ENCODE results near the gene GOLM1.
"Not testable (repeated sequence)": the region's sequence is repeated elsewhere in the genome, so short reads cannot be mapped to it uniquely, and the experiment has no call there.

The GOLM1 gene

GRCh38 chr9:86082870-86083269 lies 16.5 kb downstream of the GOLM1 start:
- FAIRE-seq: no peak

GRCh38 chr9:86079865-86080469 lies 19.4 kb downstream of the GOLM1 start:
- FAIRE-seq: no peak

GRCh38 chr9:86079421-86079831 lies 19.9 kb downstream of the GOLM1 start:
- FAIRE-seq: no peak

DNA sequence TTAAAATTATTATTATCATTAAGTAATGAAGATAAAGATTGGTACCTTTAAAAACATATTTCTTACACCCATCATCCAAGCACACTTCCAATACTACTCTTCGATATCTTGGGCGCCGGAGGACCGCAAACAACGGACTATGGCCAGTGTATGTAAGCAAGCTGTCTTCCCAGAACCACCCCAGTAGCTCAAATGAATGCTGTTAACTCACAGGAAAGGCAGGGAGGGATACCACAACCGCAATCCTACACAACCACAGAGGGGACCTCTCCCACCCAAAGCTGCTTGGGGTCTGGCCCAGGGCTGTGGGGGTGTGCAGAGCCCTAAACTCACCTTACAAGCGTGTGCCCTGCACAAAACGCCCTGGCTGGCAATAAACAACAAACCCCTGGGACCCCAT lies 20.6 kb downstream of the GOLM1 start:
- FAIRE-seq: no peak

DNA sequence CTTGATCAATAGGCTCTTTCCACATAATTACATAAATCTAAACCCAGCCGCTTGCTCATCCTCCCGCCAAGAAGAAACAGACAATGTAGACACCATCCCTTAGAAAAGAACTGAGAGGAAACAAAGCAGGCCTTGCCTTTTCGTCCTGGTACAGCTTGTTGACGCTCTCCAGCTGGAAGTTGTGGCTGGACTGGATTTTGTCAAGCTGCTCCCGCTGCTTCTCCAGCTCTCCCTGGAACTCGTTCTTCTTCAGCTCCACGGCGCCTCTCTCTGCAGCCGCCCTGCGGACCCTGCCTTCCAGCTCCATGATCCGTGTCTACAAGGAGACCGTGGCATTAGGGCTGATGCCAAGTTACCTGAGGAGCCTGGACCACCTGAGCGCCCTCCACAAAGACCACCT lies 22.1 kb downstream of the GOLM1 start:
- FAIRE-seq: no peak

DNA sequence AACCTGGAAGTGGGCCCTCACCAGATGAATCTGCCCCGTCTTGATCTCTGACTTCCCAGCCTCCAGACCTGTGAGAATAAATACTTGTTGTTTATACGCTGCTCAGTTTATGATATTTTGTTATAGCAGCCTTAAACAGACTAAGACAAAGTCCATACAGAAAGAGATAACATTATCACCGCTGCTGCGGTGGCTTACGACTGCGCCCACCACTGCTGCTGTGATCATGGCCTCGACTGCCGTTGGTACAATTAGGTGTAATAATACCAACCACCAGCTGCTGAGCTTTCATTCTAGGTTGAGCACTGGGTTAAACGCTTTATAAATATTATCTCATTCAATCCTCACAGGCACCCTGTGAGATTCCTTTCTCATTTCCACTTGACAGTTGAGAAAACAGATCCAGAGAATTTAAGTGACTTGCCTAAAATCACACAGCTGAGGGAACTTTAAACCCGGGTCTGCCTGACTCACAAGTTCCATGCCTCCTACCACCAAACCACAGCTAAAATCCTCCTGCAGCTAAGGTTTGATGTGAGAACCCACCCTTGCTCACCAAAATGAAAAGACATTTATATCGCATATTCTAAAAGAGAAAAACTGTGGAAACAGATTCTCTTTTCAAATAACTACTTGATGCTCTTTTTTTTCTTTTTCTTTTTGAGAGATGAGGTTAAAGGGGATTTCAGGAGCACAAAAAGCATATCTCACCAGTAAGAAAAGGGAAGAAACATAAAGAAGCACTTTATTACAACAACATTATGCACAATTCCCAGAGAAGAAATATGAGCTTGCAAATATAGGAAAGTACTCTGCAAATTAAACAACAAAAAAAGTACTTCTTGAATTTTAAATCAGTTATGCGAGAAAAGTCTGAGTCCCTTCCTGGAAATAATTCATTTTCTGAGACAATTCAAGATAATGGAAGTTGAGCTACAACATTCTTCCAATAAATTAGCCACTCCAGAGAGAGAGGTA lies 23.9 kb downstream of the GOLM1 start:
- no peak for FAIRE-seq

GRCh38 chr9:86073839-86074238 lies 25.5 kb downstream of the GOLM1 start:
- FAIRE-seq: no peak

- FAIRE-seq: no peak
Observed at GRCh38 chr9:86072394-86072877, 26.9 kb downstream of the GOLM1 start.

DNA sequence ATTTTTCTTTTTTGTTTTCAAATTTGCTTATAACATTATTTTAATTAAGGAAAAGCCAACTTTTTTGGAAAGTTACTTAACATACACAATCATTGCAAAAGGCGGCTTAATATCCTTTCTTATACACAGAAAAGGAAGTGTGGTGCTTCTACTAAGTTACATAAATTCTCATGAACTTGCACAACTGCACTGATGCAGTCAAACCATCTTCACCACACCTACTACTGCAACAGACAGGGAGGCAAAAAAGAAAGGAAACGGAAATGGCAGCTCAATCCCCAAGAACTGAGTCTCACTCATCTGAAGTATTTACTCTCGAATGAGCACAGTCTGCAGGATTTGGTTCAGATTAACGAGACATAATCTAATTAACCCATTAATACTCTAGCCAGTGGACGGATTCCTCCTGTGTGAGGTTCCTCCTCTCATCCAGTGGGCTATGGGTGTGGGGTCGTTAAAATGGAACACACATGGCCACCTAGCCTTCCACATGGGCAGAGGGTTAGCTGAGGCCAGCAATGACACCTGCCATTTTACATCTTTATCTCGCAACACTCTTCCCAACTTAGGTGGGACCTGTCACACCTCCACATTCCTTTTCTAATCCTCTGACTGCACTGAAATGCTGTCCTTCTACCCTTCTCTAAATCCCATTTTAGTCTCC lies 30.0 kb downstream of the GOLM1 start:
- no peak for FAIRE-seq

DNA sequence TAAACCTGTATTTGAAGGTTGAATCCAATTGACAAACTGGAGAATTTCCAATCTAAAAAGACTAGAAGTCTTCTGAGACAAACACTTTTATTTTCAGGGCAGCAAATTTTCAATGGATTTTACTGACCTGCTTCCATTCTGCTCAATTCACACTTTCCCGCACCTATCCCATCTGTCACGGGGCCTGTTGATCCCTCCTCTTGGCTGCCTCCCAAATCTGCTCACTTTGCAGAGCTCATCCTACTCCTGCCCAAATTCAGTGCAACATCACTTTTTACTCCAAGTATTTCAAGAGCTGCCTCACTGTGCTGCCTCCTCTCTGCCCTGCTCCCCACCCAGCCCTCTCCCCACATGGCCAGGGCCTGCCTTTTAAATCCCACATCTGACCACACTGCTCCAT lies 35.1 kb downstream of the GOLM1 start:
- FAIRE-seq: no peak

DNA sequence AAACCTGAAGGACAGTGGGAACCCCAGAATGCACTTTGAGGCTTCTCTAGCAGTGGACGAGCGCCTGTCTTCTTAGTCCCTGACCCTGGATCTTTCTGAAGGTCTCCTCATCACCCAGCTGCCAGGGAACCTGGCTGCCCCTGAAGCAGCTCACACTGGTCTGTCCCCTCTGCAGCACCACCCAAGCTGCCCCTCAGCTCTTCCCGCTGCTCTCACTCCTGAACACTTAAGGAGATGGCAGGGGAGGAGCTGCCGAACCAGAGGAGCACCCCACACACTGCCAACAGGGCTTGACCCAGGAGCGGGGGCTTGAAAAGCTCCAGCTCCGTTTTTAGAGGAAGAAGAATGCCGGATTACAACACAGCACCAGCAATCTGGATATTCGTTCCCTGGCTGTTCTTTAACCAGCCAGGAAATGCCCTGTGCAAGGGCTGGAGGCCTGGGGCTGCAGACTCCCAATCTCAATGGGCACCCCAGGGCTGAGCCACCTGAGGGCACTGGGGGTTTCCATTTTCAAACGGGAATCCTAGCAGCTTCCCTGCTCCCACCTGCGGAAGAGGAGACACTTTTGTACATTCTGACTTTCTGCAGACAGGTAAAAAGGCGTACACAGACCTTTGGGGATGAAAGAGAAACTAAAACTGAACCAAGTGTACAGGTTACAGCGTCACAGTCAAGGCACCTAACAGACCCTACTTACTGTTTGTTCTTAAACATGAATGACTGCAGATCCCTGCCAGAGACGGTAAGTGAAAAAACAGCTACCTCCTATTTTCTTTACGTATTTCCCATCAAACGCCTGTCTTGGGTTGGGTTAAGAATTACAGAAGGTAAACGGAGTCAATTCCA lies 36.3 kb downstream of the GOLM1 start:
- no peak for FAIRE-seq

DNA sequence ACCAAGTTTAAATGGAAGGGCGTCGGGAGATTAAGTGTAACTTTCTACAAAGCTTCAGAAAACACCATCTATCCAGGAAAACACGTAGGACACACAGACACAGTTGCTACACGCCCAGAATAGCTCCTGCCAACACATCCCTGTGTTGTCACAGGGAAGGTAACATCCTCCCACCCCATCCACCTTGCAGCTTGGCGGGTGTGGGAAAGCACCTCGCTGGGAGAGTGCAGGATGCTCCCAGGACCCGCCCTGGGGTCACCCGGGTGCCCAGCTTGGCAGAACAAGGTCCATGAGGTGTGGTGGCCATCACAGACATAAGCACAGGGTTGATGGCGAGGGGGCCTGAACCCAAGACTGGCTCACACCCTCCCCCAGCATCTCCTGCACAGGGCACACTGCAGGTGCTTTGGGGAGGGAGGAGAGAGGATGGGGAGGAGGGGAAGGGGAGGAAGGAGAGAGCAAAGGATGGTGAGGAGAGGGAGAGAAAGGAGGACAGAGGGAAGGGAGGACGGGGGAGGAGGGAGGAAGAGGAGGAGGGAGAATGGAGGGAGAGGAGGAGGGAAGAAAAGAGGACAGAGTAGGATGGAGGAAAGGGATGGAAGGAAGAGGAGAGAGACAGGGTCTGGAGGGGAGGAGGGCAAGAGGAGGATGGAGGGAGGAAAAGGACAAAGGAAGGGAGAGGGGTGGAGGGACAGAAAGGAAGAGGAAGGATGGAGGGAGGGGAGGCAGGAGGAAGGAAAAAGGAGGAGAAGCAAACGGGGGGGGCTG lies 37.2 kb downstream of the GOLM1 start:
- FAIRE-seq: no peak

- FAIRE-seq: no peak
Observed at GRCh38 chr9:86057491-86057890, 41.9 kb downstream of the GOLM1 start.

DNA sequence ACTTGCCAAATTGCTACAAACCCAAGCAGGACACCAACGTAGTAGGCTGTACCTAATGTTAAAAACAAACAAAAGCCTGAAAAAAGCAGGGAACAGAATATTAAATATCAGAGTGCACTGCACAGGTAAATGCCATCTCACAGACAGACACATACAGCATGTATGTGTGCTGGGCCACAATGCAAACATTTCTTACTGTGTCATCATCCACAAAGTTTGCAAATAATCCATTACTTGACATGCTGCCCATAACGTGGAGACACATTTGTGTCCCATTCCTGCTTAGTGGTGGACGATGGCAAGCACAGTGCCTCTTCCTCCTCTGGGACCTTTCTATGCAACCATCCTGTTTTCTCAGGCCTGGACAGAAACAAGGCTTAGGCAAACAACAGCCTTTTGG lies 44.7 kb downstream of the GOLM1 start:
- FAIRE-seq: no peak

DNA sequence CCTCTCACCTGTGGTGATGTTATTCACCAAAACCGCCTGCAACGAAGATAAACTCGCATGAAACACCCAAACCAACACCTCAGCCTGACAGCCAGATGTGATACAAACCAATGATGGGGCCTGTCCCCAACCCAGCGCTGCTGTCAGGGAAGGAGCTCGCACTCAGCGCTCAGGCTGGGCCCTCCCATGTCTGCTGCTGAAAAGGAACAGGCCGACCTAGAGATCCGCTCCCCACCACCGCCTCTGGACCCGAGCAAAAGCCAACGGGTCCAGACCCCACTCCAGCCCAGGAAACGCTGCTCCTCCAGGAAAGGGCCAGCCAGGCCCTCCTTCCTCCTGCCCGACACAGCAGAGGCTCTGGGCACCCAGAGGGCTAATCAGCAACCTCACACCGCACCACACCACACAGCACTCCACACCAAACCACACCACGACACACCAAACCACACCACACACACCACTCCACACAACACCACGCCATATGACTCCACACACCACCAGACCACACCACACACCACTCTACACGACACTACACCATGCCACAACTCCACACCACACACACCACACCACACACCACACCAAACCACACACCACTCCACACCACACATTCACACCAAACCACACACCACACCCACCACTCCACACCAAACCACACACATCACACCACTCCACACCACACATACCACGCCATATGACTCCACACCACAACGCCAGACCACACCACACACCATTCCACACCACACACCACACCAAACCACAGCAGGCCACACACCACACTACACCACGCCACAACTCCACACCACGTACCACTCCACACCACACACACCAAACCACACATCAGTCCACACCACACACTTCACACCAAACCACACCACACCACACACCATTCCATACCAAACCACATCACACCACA lies 46.5 kb downstream of the GOLM1 start:
- FAIRE-seq: no peak

- FAIRE-seq: not testable (repeated sequence)
Observed at GRCh38 chr9:86048018-86048742, 51.2 kb downstream of the GOLM1 start.

- FAIRE-seq: no peak
Observed at GRCh38 chr9:86047361-86047760, 52.0 kb downstream of the GOLM1 start.

DNA sequence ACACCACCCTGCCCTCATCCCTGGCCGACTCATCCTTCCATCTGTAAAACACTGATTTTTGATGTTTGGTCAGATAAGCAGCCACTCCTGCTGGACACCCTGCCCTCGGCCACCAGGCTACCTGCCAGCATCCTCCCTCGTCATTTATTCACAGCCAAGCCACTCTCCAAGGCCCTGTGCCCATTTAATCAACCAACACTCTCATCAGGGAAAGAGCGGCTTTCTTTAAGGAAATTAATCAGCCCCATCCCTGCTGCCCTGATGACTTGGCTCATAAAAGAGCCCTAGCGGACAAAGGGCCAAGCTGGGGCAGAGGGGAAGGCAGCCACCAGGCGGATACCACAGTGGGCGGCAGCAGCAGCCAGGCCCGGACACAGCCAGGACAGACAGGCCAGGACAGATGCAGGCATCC lies 52.4 kb downstream of the GOLM1 start:
- FAIRE-seq: no peak

- FAIRE-seq: no peak
Observed at GRCh38 chr9:86046071-86046636, 53.2 kb downstream of the GOLM1 start.

- FAIRE-seq: no peak
Observed at GRCh38 chr9:86045654-86046053, 53.7 kb downstream of the GOLM1 start.

All from TTC549 (cell line).